Measurements from ENCODE around the gene CEMP1.

CEMP1 gene

GRCh38 chr16:2531696-2532493 is 687 bp upstream of the CEMP1 start:
- TF ChIP-seq CTCF (IDR thresholded peaks at IDR 0.05) (no peak), ZFX (IDR thresholded peaks at IDR 0.05; ENCODE audit: borderline replicate concordance) (no peak)
- H3K27ac ChIP-seq = peak overlapping the region; percentile 89

- TF ChIP-seq ZFX (IDR thresholded peaks at IDR 0.05; ENCODE audit: borderline replicate concordance) (no peak), CTCF (IDR thresholded peaks at IDR 0.05) (no peak)
- H3K27ac ChIP-seq = peak overlapping the region; percentile 89
Measured at GRCh38 chr16:2530629-2531318, 434 bp downstream of the CEMP1 start.

GRCh38 chr16:2529961-2530628 is 1.1 kb downstream of the CEMP1 start:
- H3K27ac ChIP-seq = peak overlapping the region; percentile 89
- TF ChIP-seq CTCF (IDR thresholded peaks at IDR 0.05) (no peak), ZFX (IDR thresholded peaks at IDR 0.05; ENCODE audit: borderline replicate concordance) (no peak)

GRCh38 chr16:2529061-2529931 is 1.9 kb downstream of the CEMP1 start:
- no peak overlapping the region for H3K27ac ChIP-seq
- TF ChIP-seq ZFX (IDR thresholded peaks at IDR 0.05; ENCODE audit: borderline replicate concordance) (no peak), CTCF (IDR thresholded peaks at IDR 0.05) (no peak)

GRCh38 chr16:2528161-2529060 is 2.8 kb downstream of the CEMP1 start:
- TF ChIP-seq ZFX (IDR thresholded peaks at IDR 0.05; ENCODE audit: borderline replicate concordance) = no peak
- no peak for TF ChIP-seq CTCF (IDR thresholded peaks at IDR 0.05)
- H3K27ac ChIP-seq = no peak overlapping the region

GRCh38 chr16:2527784-2528100 is 3.5 kb downstream of the CEMP1 start:
- H3K27ac ChIP-seq = no peak overlapping the region
- TF ChIP-seq ZFX (IDR thresholded peaks at IDR 0.05; ENCODE audit: borderline replicate concordance) (no peak), CTCF (IDR thresholded peaks at IDR 0.05) (no peak)

Data from 22Rv1 (cell line).